Esophagus squamous epithelium (tissue), 5 donors: ENCODE results near the gene OSBPL10. TPM values are rescaled to one million over a fixed set of nuclear protein-coding genes. Genes with fewer than 3 reads are reported as not detected.

ENCODE experiments used
- DNase-seq: peaks from one replicate; lab custom pipeline; 2025; lab: John Stamatoyannopoulos, UW
- H3K27ac ChIP-seq, 4 donors: fragments of 200-600 bp; sonication (generic); one replicate each; pipeline ENCODE4 v1.5.1; 2016 to 2019; ENCODE audit warnings: mild to moderate bottlenecking in 1 of 4
- H3K27me3 ChIP-seq, 4 donors: fragments of 200-600 bp; sonication (generic); 1 replicate in 3 of 4; 2 replicates in 1 of 4; pipeline versions ENCODE4 v1.5.1 to v1.6.0; 2017 to 2021; ENCODE audit warnings: antibody characterized with exemption in 1 of 4
- H3K36me3 ChIP-seq, 3 donors: fragments of 200-600 bp; sonication (generic); one replicate each; pipeline ENCODE4 v1.5.1; 2016 to 2019
- H3K4me1 ChIP-seq, 3 donors: fragments of 200-600 bp; sonication (generic); one replicate each; pipeline ENCODE4 v1.5.1; 2017 to 2019
- H3K4me3 ChIP-seq, 4 donors: fragments of 200-600 bp; sonication (generic); 1 replicate in 3 of 4; 2 replicates in 1 of 4; pipeline ENCODE4 v1.5.1; 2016 to 2019; ENCODE audit warnings: mild to moderate bottlenecking in 2 of 4, moderate library complexity in 1 of 4
- H3K9me3 ChIP-seq, 3 donors: fragments of 200-600 bp; sonication (generic); one replicate each; pipeline ENCODE4 v1.5.1; 2016 to 2019
- CTCF ChIP-seq, 6 experiments: fragments of 450-650 bp in 4 of 6; fragments of 200-600 bp in 2 of 6; sonication (generic) in 2 of 6; IDR thresholded peaks; one replicate each; pipeline ENCODE4 v1.5.1; 2016 to 2019; ENCODE audit warnings: antibody characterized with exemption in 6 of 6, mild to moderate bottlenecking in 4 of 6, moderate library complexity in 4 of 6
- POLR2A ChIP-seq, 4 donors: fragments of 450-650 bp; IDR thresholded peaks; one replicate each; pipeline ENCODE4 v1.6.1; 2017; ENCODE audit warnings: antibody characterized with exemption in 4 of 4, mild to moderate bottlenecking in 4 of 4, moderate library complexity in 3 of 4
- WGBS, 2 donors: methylation state at CpG; one replicate each; pipeline ENCODE4 v1.1.5; 2018; 5-methylcytosine and 5-hydroxymethylcytosine counted together
- intact Hi-C: fragments of 100-400 bp; cut with DNase I; formaldehyde crosslinking; loops from one replicate; pipeline ENCODE4 v1.15.0; 2022
- total RNA-seq, 4 donors: library from RNA; depleted of rRNA; stranded (reverse); fragments of >200 nt; gene quantifications; one replicate each; pipeline ENCODE4 v1.1.0, GENCODE V29; 2016
- donor health status: DM: yes; HTN: yes; CAD: no.

The OSBPL10 gene
- total RNA-seq, 4 donors from 2014 or later, result 13.8 to 65.3 (median 41.0) TPM

GRCh38 chr3:31968369-31968926 is 12.6 kb downstream of the OSBPL10 start:
- TF ChIP-seq CTCF (IDR thresholded peaks at IDR 0.05) (no peak), POLR2A (IDR thresholded peaks at IDR 0.05) (no peak)
- Histone ChIP-seq H3K27ac (peak overlapping the region; percentile 61 to 86 (median 79)), H3K36me3 (no peaks in the 10 kb centered on the region), H3K27me3 (no peaks in the 10 kb centered on the region), H3K4me1 (peaks cover 10 to 39% (median 18%) of the 10 kb centered on the region in 3 donors), H3K4me3 (peak overlapping the region in 2 of 4 donors; percentile 1 to 12), H3K9me3 (no peaks in the 10 kb centered on the region)
- DNase-seq, result no peak
- intact Hi-C loops, result no loop called here
- 23 to 25% methylated on average over 2 of the region's 2 CpGs for WGBS, 2 donors

- Histone ChIP-seq H3K36me3 (no peaks in the 10 kb centered on the region), H3K27ac (peak overlapping the region in 3 of 4 donors; percentile 66 to 86 (median 76)), H3K4me1 (peaks cover 10 to 46% (median 18%) of the 10 kb centered on the region in 3 donors), H3K4me3 (no peak overlapping the region), H3K9me3 (no peaks in the 10 kb centered on the region), H3K27me3 (no peaks in the 10 kb centered on the region)
- no peak for DNase-seq
- intact Hi-C loops, result no loop called here
- WGBS, 2 donors, result 69 to 81% methylated on average over 2 of the region's 2 CpGs
- no peak for TF ChIP-seq CTCF (IDR thresholded peaks at IDR 0.05)
- no peak for TF ChIP-seq POLR2A (IDR thresholded peaks at IDR 0.05)
These were observed 13.5 kb downstream of the OSBPL10 start for GRCh38 chr3:31967592-31967991.

GRCh38 chr3:31966978-31967591 is 14.0 kb downstream of the OSBPL10 start:
- Histone ChIP-seq H3K27ac (peak overlapping the region in 3 of 4 donors; percentile 66 to 86 (median 76)), H3K4me1 (peaks cover 10 to 46% (median 18%) of the 10 kb centered on the region in 3 donors), H3K27me3 (no peaks in the 10 kb centered on the region), H3K36me3 (no peaks in the 10 kb centered on the region), H3K4me3 (no peak overlapping the region), H3K9me3 (no peaks in the 10 kb centered on the region)
- 73 to 76% methylated on average over 3 to 4 of the region's 4 CpGs for WGBS, 2 donors
- TF ChIP-seq CTCF (IDR thresholded peaks at IDR 0.05), result no peak
- TF ChIP-seq POLR2A (IDR thresholded peaks at IDR 0.05), result no peak
- intact Hi-C loops, result no loop called here
- no peak for DNase-seq

GRCh38 chr3:31962801-31963205 is 18.3 kb downstream of the OSBPL10 start:
- Histone ChIP-seq H3K9me3 (no peaks in the 10 kb centered on the region), H3K4me3 (no peak overlapping the region), H3K27me3 (no peaks in the 10 kb centered on the region), H3K27ac (peak overlapping the region in 1 of 4 donors; percentile 7), H3K4me1 (peaks cover 5 to 60% (median 15%) of the 10 kb centered on the region in 3 donors), H3K36me3 (no peaks in the 10 kb centered on the region)
- WGBS, 2 donors, result 66 to 71% methylated on average over 2 of the region's 2 CpGs
- no peak for DNase-seq
- TF ChIP-seq POLR2A (IDR thresholded peaks at IDR 0.05), result no peak
- no peak for TF ChIP-seq CTCF (IDR thresholded peaks at IDR 0.05)
- intact Hi-C loops, result no loop called here

GRCh38 chr3:31960793-31961431 is 20.1 kb downstream of the OSBPL10 start:
- Histone ChIP-seq H3K27ac (peak overlapping the region in 3 of 4 donors; percentile 64 to 80 (median 79)), H3K4me3 (peak overlapping the region in 1 of 4 donors; percentile 51)
- DNase-seq, result no peak

More at GRCh38 chr3:31960793-31961431, 20.1 kb downstream of the OSBPL10 start:
- Histone ChIP-seq H3K36me3 (no peaks in the 10 kb centered on the region), H3K4me1 (peaks cover 5 to 53% (median 11%) of the 10 kb centered on the region in 3 donors), H3K27me3 (no peaks in the 10 kb centered on the region), H3K9me3 (peaks cover 0 to 6% (median 2%) of the 10 kb centered on the region in 3 donors)
- TF ChIP-seq CTCF (IDR thresholded peaks at IDR 0.05) (no peak), POLR2A (IDR thresholded peaks at IDR 0.05) (no peak)
- intact Hi-C loops, result no loop called here
- WGBS, 2 donors, result 39 to 59% methylated on average over 4 of the region's 4 CpGs
